Activated T-cell treated with anti-CD3 and anti-CD28 coated beads, Interleukin-2, amount 50 U/mL, for 4 hours (primary cell): ENCODE data around the gene C2orf49. TPM values are rescaled to one million over a fixed set of nuclear protein-coding genes. Genes with fewer than 3 reads are reported as not detected.
A peak's percentile ranks its signal among the peaks of the same experiment; 100 is the strongest.

Experiments used
- ATAC-seq, 2 donors: fragments of 200-7000 bp; cut with Tn5 transposase; one replicate each; pipeline ENCODE4 v1.10.0; 2021
- DNase-seq: peaks from one replicate; pipeline ENCODE4 v3.0.0-alpha.2; 2020
- H3K27me3 Mint-ChIP-seq: one replicate; pipeline ENCODE4 v1.8.0; 2021; ENCODE audit warnings: low read depth, mixed read lengths
- H3K36me3 Mint-ChIP-seq: one replicate; pipeline ENCODE4 v1.8.0; 2022; ENCODE audit warnings: mixed read lengths; ENCODE audit not compliant: insufficient read depth
- H3K4me1 Mint-ChIP-seq: one replicate; pipeline ENCODE4 v1.8.0; 2021; ENCODE audit warnings: low read depth, mixed read lengths
- H3K4me3 Mint-ChIP-seq: one replicate; pipeline ENCODE4 v1.8.0; 2021; ENCODE audit warnings: mild to moderate bottlenecking, moderate library complexity, mixed read lengths
- H3K9me3 Mint-ChIP-seq: one replicate; pipeline ENCODE4 v1.8.0; 2021; ENCODE audit warnings: mixed read lengths
- total RNA-seq, 3 donors: library from RNA; stranded (reverse); gene quantifications; one replicate each; pipeline ENCODE4 v1.2.1, GENCODE V29; 2021

The C2orf49 gene
- total RNA-seq, 3 donors from 2014 or later = 16.2 to 18.8 (median 18.1) TPM

GRCh38 chr2:105328281-105329196 is 8.8 kb upstream of the C2orf49 start:
- DNase-seq (peak; percentile 8), ATAC-seq (no peak)
- peak overlapping the region; percentile 94 for H3K4me3 Mint-ChIP-seq
- no peaks in the 10 kb centered on the region for H3K9me3 Mint-ChIP-seq
- no peaks in the 10 kb centered on the region for H3K27me3 Mint-ChIP-seq
- peaks cover 42% of the 10 kb centered on the region for H3K4me1 Mint-ChIP-seq
- H3K36me3 Mint-ChIP-seq = peaks cover 8% of the 10 kb centered on the region

GRCh38 chr2:105329197-105329554 is 8.2 kb upstream of the C2orf49 start:
- ATAC-seq (peak; percentile 23 to 36), DNase-seq (no peak)
- Mint-ChIP-seq H3K36me3 (peaks cover 5% of the 10 kb centered on the region), H3K27me3 (no peaks in the 10 kb centered on the region), H3K4me1 (peaks cover 38% of the 10 kb centered on the region), H3K9me3 (no peaks in the 10 kb centered on the region), H3K4me3 (peak overlapping the region; percentile 94)

- no peaks in the 10 kb centered on the region for H3K9me3 Mint-ChIP-seq
- H3K36me3 Mint-ChIP-seq = peaks cover 5% of the 10 kb centered on the region
- peak within 1 kb of the TSS; percentile 94 for H3K4me3 Mint-ChIP-seq
- H3K27me3 Mint-ChIP-seq = no peaks in the 10 kb centered on the region
- H3K4me1 Mint-ChIP-seq = peaks cover 38% of the 10 kb centered on the region
- DNase-seq (peak; percentile 37), ATAC-seq (peak; percentile 88 to 93)
Measured at GRCh38 chr2:105329561-105330495, 7.5 kb upstream of the C2orf49 start, which contains the start of gene TGFBRAP1. Gene TGFBRAP1, minus strand, starts transcription at chr2:105329735. Its CDS starts 21,434 bp downstream, at chr2:105308301.

- H3K4me1 Mint-ChIP-seq = peaks cover 29% of the 10 kb centered on the region
- H3K9me3 Mint-ChIP-seq = no peaks in the 10 kb centered on the region
- DNase-seq (no peak), ATAC-seq (no peak)
- peak overlapping the region; percentile 85 for H3K4me3 Mint-ChIP-seq
- no peaks in the 10 kb centered on the region for H3K36me3 Mint-ChIP-seq
- H3K27me3 Mint-ChIP-seq = no peaks in the 10 kb centered on the region
Measured at GRCh38 chr2:105330681-105331375, 6.5 kb upstream of the C2orf49 start.

- Mint-ChIP-seq H3K4me3 (no peak overlapping the region), H3K36me3 (no peaks in the 10 kb centered on the region), H3K4me1 (peaks cover 34% of the 10 kb centered on the region), H3K9me3 (no peaks in the 10 kb centered on the region), H3K27me3 (no peaks in the 10 kb centered on the region)
- no peak for ATAC-seq
- DNase-seq = no peak
Measured at GRCh38 chr2:105334211-105334610, 3.1 kb upstream of the C2orf49 start.

- no peak for ATAC-seq
- peaks cover 5% of the 10 kb centered on the region for H3K36me3 Mint-ChIP-seq
- H3K4me1 Mint-ChIP-seq = peaks cover 36% of the 10 kb centered on the region
- DNase-seq = no peak
- no peaks in the 10 kb centered on the region for H3K27me3 Mint-ChIP-seq
- no peak overlapping the region for H3K4me3 Mint-ChIP-seq
- H3K9me3 Mint-ChIP-seq = no peaks in the 10 kb centered on the region
Measured at GRCh38 chr2:105335469-105335868, 1.9 kb upstream of the C2orf49 start.

- DNase-seq (no peak), ATAC-seq (no peak)
- Mint-ChIP-seq H3K4me3 (peak overlapping the region; percentile 100), H3K36me3 (peaks cover 12% of the 10 kb centered on the region), H3K9me3 (no peaks in the 10 kb centered on the region), H3K4me1 (peaks cover 33% of the 10 kb centered on the region), H3K27me3 (no peaks in the 10 kb centered on the region)
Measured at GRCh38 chr2:105336786-105337121, 586 bp upstream of the C2orf49 start.

GRCh38 chr2:105338020-105338385 is 663 bp downstream of the C2orf49 start:
- Mint-ChIP-seq H3K4me3 (peak overlapping the region; percentile 100), H3K9me3 (no peaks in the 10 kb centered on the region), H3K27me3 (no peaks in the 10 kb centered on the region), H3K4me1 (peaks cover 33% of the 10 kb centered on the region), H3K36me3 (peaks cover 18% of the 10 kb centered on the region)
- DNase-seq (no peak), ATAC-seq (peak in 1 of 2 donors; percentile 19)

GRCh38 chr2:105339414-105339813 is 2.1 kb downstream of the C2orf49 start:
- H3K27me3 Mint-ChIP-seq = no peaks in the 10 kb centered on the region
- no peaks in the 10 kb centered on the region for H3K9me3 Mint-ChIP-seq
- H3K4me3 Mint-ChIP-seq = peak overlapping the region; percentile 100
- DNase-seq = no peak
- no peak for ATAC-seq
- H3K36me3 Mint-ChIP-seq = peaks cover 21% of the 10 kb centered on the region
- peaks cover 33% of the 10 kb centered on the region for H3K4me1 Mint-ChIP-seq

- Mint-ChIP-seq H3K9me3 (no peaks in the 10 kb centered on the region), H3K4me1 (peaks cover 4% of the 10 kb centered on the region), H3K4me3 (no peak overlapping the region), H3K36me3 (peaks cover 43% of the 10 kb centered on the region), H3K27me3 (no peaks in the 10 kb centered on the region)
- DNase-seq = no peak
- ATAC-seq = no peak
Measured at GRCh38 chr2:105344704-105345345, 7.5 kb downstream of the C2orf49 start.

GRCh38 chr2:105357122-105357521 is 19.8 kb downstream of the C2orf49 start:
- peaks cover 49% of the 10 kb centered on the region for H3K36me3 Mint-ChIP-seq
- no peak for DNase-seq

GRCh38 chr2:105358593-105358992 is 21.3 kb downstream of the C2orf49 start:
- H3K4me1 Mint-ChIP-seq = peaks cover 31% of the 10 kb centered on the region
- peaks cover 38% of the 10 kb centered on the region for H3K36me3 Mint-ChIP-seq
- DNase-seq = no peak
- no peak overlapping the region for H3K4me3 Mint-ChIP-seq
- ATAC-seq = no peak
- H3K9me3 Mint-ChIP-seq = peaks cover 13% of the 10 kb centered on the region
- H3K27me3 Mint-ChIP-seq = no peaks in the 10 kb centered on the region

More at GRCh38 chr2:105357122-105357521, 19.8 kb downstream of the C2orf49 start:
- no peak for ATAC-seq
- H3K9me3 Mint-ChIP-seq = peaks cover 13% of the 10 kb centered on the region
- no peaks in the 10 kb centered on the region for H3K27me3 Mint-ChIP-seq
- H3K4me3 Mint-ChIP-seq = no peak overlapping the region
- H3K4me1 Mint-ChIP-seq = peaks cover 16% of the 10 kb centered on the region

- no peaks in the 10 kb centered on the region for H3K27me3 Mint-ChIP-seq
Measured at GRCh38 chr2:105361102-105361889, 24.0 kb downstream of the C2orf49 start.

More at GRCh38 chr2:105361102-105361889, 24.0 kb downstream of the C2orf49 start:
- Mint-ChIP-seq H3K4me1 (peaks cover 33% of the 10 kb centered on the region), H3K36me3 (peaks cover 30% of the 10 kb centered on the region), H3K9me3 (peaks cover 6% of the 10 kb centered on the region), H3K4me3 (peak overlapping the region; percentile 20)
- DNase-seq = peak; percentile 18
- ATAC-seq = peak in 1 of 2 donors; percentile 60
